Fibroblast of peridontal ligament (primary cell): ENCODE measurements around the gene DHX34.
"Not testable (repeated sequence)": the region's sequence is repeated elsewhere in the genome, so short reads cannot be mapped to it uniquely, and the experiment has no call there.

Experiments
- DNase-seq: peaks from one replicate; pipeline ENCODE4 v3.0.0-alpha.2; 2010; ENCODE audit errors: extremely low read depth

Gene DHX34

DNA sequence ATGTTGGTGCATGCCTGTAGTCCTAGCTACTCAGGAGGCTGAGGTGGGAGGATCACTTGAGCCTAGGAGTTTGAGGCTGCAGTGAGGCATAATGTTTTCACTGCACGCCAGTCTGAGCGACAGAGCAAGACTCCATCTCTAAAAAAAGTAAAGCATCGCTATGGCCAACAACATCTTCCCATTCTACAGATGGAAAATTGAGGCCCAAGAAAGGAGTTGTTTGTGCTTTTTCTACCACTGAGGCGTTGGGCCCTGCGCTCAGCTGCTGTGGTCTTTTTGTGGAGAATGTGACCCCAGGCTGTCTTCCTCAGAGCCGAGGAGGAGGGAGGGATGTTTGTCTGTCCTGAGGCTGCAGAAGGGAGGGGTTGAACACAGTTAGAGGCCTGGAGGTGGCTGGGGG is 17.6 kb upstream of the DHX34 start:
- DNase-seq = no peak

DNA sequence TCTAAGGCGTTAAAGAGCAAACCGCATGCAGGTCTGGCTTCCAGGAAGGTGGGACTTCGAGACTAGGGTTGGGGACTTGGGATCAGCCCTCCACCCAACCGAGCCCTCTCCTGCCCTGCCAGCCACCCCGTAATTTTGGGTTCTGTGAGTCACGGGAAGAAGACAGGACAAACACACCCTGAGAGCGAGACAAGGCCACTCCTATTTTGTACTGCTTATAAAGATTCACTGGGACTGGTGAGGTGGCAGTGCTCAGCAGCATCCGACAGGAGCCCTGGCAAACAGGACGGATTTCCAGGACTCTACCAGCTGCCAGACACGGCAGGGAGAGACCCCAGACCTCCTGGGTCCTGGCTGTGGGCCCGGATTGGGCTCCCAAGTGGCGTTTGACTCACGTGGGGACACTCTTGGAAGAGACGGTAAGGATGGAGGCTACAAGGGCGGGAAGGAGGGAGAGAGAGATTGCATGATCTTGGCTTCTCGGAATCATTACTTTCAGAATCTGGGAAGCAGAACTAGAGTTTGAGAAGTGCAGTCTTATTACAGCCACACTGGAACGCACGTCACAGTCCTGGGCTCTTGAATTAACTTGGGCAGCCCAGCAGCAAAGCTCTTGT is 17.1 kb upstream of the DHX34 start, which contains the start of gene C5AR2:
C5AR2 (plus strand) TSS at position 245 of the 617 bp plus-strand sequence. CDS start 8,625 bp downstream, outside the sequence.
- DNase-seq = peak; percentile 72

GRCh38 chr19:47336765-47337718 is 12.1 kb upstream of the DHX34 start:
- DNase-seq = not testable (repeated sequence)

- DNase-seq = no peak
These were observed 9.8 kb upstream of the DHX34 start for GRCh38 chr19:47339196-47339880.

- DNase-seq = no peak
These were observed 8.5 kb upstream of the DHX34 start for GRCh38 chr19:47340477-47341208.

GRCh38 chr19:47341734-47342133 is 7.4 kb upstream of the DHX34 start:
- DNase-seq = no peak

DNA sequence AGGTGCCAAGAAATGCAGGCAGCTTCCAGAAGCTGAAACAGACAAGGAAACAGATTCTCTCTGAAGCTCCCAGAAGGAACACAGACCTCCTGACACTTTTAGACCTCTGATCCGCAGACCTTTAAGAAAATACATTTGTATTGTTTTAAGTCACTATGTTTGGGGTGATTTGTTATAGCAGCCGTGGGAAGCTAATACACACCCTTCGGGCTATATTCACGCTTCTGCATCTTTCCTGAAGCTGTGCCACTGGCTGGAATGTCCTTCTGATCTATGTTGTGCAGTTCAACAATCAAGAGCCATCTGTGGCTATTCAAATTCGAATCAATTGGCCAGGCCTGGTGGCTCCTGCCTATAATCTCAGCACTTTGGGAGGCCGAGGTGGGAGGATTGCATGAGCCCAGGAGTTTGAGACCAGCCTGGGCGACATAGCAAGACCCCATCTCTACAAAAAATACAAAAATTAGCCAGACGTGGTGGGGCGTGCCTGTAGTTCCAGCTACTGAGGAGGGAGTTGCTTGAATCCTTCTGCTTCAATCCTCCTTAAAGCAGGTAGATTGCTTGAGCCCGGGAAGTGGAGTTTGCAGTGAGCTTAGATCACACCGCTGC is 5.8 kb upstream of the DHX34 start:
- DNase-seq = no peak

- DNase-seq = no peak
These were observed 4.7 kb upstream of the DHX34 start for GRCh38 chr19:47344425-47344824.

DNA sequence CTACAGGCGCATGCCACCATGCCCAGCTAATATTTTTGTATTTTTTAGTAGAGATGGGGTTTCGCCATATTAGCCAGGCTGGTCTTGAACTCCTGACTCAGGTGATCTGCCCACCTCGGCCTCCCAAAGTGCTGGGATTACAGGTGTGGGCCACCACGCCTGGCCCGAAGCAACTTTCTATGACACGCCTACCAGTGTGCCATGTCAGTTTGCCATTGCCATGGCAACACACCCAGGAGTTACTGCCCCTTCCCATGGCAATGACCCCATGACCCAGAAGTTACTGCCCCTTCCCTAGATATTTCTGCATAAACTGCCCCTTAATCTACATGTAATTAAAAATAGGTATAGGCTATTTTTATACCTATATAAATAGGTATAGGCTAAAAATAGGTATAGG is 3.1 kb upstream of the DHX34 start:
- not testable (repeated sequence) for DNase-seq

DNA sequence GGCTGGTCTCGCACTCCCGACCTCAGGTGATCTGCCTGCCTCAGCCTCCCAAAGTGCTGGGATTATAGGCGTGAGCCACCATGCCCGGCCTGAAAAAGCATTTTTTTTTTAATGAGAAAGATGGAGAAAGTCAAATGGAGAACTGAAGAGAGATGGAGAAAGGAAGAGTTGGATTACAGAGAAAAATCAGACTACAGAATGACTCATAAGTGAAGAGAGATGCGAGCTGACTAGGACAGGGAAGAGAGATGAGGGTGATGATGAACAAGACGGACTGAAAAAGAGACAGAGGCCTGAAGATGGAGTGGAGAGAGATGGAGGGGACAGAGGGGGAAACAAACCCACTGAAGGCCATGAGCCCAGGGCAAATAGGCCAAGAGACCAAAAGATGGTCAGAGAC is 1.5 kb downstream of the DHX34 start:
- DNase-seq = no peak

- peak; percentile 37 for DNase-seq
These were observed 2.4 kb downstream of the DHX34 start for GRCh38 chr19:47351548-47351947.

DNA sequence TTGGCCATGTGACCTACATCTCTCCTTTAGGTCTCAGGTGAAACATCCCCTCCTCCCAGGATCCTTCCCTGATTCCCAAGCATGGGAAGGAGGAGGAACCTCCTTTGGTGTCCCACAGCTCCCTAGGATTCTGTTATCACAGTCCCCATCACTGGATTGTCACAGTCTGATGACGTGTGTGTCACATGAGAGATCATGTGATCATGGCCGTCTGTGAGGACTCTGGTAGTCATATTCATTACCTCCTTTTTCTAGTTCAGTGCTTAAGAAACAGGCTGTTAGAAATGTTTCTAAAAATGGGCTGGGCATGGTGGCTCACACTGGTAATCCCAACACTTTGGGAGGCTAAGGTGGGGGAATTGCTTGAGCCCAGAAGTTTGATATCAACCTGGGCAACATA is 3.0 kb downstream of the DHX34 start:
- no peak for DNase-seq

DNA sequence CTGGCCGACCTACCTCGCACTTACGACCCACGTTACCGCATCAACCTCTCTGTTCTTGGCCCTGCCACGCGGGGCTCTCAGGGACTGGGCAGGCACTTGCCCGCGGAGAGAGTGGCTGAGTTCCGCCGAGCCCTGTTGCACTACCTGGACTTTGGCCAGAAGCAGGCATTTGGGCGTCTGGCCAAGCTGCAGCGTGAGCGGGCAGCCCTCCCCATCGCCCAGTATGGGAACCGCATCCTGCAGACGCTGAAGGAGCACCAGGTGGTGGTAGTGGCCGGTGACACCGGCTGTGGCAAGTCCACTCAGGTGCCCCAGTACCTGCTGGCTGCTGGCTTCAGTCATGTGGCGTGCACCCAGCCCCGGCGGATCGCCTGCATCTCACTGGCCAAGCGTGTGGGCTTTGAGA is 4.2 kb downstream of the DHX34 start:
- DNase-seq = no peak

GRCh38 chr19:47356900-47357299 is 7.8 kb downstream of the DHX34 start:
- DNase-seq = no peak

DNA sequence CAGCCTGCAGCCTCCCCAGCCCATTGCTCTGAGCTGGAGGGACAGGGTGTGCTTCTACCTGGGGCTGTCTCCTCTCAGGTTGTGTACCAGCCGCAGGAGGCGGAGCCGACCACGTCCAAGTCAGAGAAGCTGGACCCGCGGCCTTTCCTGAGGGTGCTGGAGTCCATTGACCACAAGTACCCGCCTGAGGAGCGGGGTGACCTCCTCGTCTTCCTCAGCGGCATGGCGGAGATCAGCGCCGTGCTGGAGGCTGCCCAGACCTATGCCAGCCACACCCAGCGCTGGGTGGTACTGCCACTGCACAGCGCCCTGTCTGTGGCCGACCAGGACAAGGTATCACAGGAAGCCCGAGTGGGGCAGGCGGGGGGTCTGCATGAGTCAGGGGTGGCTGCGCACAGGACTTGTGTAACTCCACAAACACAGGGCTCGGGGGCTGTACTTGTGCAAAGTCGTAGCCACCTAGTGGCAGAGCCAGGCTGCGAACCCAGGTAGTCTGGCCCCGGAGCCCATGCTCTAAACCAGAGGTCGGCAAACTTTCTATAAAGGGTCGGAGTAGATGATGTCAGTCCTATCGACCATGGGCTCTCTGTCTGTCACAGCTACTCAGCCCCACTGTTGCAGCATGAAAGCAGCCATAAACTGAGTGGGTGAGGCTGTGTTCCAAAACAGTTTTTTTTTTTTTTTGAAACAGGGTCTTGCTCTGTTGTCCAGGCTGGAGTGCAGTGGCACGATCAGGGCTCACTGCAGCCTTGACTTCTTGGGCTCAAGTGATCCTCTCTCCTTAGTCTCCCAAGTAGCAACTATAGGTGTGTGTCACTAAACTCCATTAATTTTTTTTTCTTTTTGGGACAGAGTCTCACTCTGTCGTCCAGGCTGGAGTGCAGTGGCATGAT is 8.9 kb downstream of the DHX34 start:
- DNase-seq = no peak

DNA sequence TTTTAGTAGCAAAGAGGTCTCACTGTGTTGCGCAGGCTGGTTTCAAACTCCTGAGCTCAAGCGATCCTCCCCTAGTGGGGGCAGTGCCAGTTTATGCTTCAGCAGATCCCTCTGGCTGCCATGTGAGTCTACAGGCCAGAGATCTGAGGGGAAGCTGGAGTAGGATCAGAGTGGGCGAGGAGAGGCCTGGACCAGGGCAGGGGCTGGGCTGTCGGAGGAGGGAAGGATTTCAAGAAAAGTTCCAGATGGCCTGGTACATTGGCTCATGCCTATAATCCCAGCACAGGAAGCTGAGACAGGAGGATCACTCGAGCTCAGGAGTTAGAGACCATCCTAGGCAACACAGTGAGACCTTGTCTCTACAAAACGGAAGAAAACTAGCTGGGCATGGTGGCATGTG is 9.8 kb downstream of the DHX34 start:
- DNase-seq = no peak

DNA sequence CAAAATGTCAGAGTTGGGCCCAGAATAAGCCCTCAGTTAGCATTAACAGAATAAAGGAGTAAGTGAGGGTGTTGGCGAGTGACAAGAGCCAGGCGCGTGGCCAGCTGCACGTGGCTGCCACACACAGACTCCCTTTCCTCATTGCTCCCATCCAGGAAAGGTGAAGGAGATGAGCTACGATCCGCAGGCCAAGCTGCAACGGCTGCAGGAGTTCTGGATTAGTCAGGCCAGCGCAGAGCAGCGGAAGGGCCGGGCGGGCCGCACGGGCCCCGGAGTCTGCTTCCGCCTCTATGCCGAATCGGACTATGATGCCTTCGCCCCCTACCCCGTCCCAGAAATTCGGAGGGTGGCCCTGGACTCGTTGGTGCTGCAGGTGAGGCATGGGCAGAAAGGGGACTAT is 13.2 kb downstream of the DHX34 start:
- DNase-seq = no peak

GRCh38 chr19:47363758-47364531 is 14.8 kb downstream of the DHX34 start:
- DNase-seq = peak; percentile 45

- not testable (repeated sequence) for DNase-seq
These were observed 16.3 kb downstream of the DHX34 start for GRCh38 chr19:47365455-47365854.
